GM21447 (cell line): ENCODE measurements around the gene FAM50B.

Experiments
- ATAC-seq: cut with Tn5 transposase; IDR thresholded peaks from one replicate; pipeline ENCODE4 v1.9.1; 2021; ENCODE audit not compliant: unreplicated experiment

FAM50B gene

GRCh38 chr6:3819161-3820110 lies 29.7 kb upstream of the FAM50B start:
- no peak for ATAC-seq

GRCh38 chr6:3820563-3820962 lies 28.6 kb upstream of the FAM50B start:
- no peak for ATAC-seq

GRCh38 chr6:3822747-3823445 lies 26.3 kb upstream of the FAM50B start:
- no peak for ATAC-seq

- no peak for ATAC-seq
Measured at GRCh38 chr6:3823671-3824070, 25.5 kb upstream of the FAM50B start.

GRCh38 chr6:3825331-3825831 lies 23.8 kb upstream of the FAM50B start:
- no peak for ATAC-seq

- no peak for ATAC-seq
Measured at GRCh38 chr6:3825851-3826581, 23.2 kb upstream of the FAM50B start.

- no peak for ATAC-seq
Measured at GRCh38 chr6:3829285-3829684, 19.9 kb upstream of the FAM50B start.

- no peak for ATAC-seq
Measured at GRCh38 chr6:3830806-3831205, 18.4 kb upstream of the FAM50B start.

GRCh38 chr6:3831761-3832530 lies 17.2 kb upstream of the FAM50B start:
- ATAC-seq, result no peak

GRCh38 chr6:3835055-3835731 lies 14.0 kb upstream of the FAM50B start:
- ATAC-seq, result no peak

- no peak for ATAC-seq
Measured at GRCh38 chr6:3835785-3836184, 13.4 kb upstream of the FAM50B start.

GRCh38 chr6:3836566-3836965 lies 12.6 kb upstream of the FAM50B start:
- no peak for ATAC-seq

- no peak for ATAC-seq
Measured at GRCh38 chr6:3837781-3838180, 11.4 kb upstream of the FAM50B start.

- ATAC-seq, result no peak
Measured at GRCh38 chr6:3838992-3839867, 9.9 kb upstream of the FAM50B start.

- ATAC-seq, result no peak
Measured at GRCh38 chr6:3841066-3841454, 8.1 kb upstream of the FAM50B start.

GRCh38 chr6:3841711-3842565 lies 7.2 kb upstream of the FAM50B start:
- ATAC-seq, result no peak

GRCh38 chr6:3843379-3844096 lies 5.6 kb upstream of the FAM50B start:
- no peak for ATAC-seq

- no peak for ATAC-seq
Measured at GRCh38 chr6:3844097-3844463, 5.1 kb upstream of the FAM50B start.
